HepG2 (cell line): ENCODE measurements around the gene TST. TPM values are rescaled to one million over a fixed set of nuclear protein-coding genes. Genes with fewer than 3 reads are reported as not detected.
A peak's percentile ranks its signal among the peaks of the same experiment; 100 is the strongest.

Source experiments
- AHR ChIP-seq: IDR thresholded peaks from 2 replicates; pipeline ENCODE4 v1.6.1; 2018; ENCODE audit warnings: missing genetic modification reagents, missing compliant biosample characterization
- CEBPB ChIP-seq: IDR thresholded peaks from 2 replicates; pipeline ENCODE4 v1.6.1; 2011; ENCODE audit warnings: low read depth, low read length, improper control_type of control experiment, borderline replicate concordance
- FOXP1 ChIP-seq, 2 experiments: fragments of 450-650 bp in 1 of 2; IDR thresholded peaks; 2 replicates each; pipeline ENCODE4 v1.6.1; 2017 to 2018; ENCODE audit warnings: antibody characterized with exemption in 1 of 2
- HNRNPUL1 ChIP-seq: fragments of 200-400 bp; formaldehyde crosslinking; IDR thresholded peaks from 2 replicates; pipeline ENCODE4 v1.6.1; 2017; ENCODE audit warnings: low read depth, mild to moderate bottlenecking, low read length, moderate library complexity
- LBX2 ChIP-seq: sonication (generic); formaldehyde crosslinking; IDR thresholded peaks from 2 replicates; pipeline ENCODE4 v1.5.0; 2020; ENCODE audit warnings: missing genetic modification reagents, mild to moderate bottlenecking, borderline replicate concordance
- MYC ChIP-seq: sonication (generic); formaldehyde crosslinking; IDR thresholded peaks from 2 replicates; pipeline ENCODE4 v1.9.0; 2021; ENCODE audit warnings: missing genetic modification reagents, borderline replicate concordance
- POGK ChIP-seq: sonication (generic); formaldehyde crosslinking; conservative IDR thresholded peaks from 2 replicates; pipeline ENCODE4 v1.8.0; 2022; ENCODE audit warnings: mild to moderate bottlenecking, moderate library complexity, missing genetic modification reagents
- PRDM10 ChIP-seq: sonication (generic); formaldehyde crosslinking; IDR thresholded peaks from 2 replicates; pipeline ENCODE4 v1.4.0; 2020; ENCODE audit warnings: low read depth, missing genetic modification reagents
- SALL2 ChIP-seq: sonication (generic); formaldehyde crosslinking; IDR thresholded peaks from 2 replicates; pipeline ENCODE4 v1.8.1; 2023; ENCODE audit warnings: mild to moderate bottlenecking, missing genetic modification reagents, inconsistent platforms
- SUZ12 ChIP-seq: fragments of 150-350 bp; IDR thresholded peaks from 2 replicates; pipeline ENCODE4 v1.6.1; 2014; ENCODE audit warnings: low read depth, low read length
- TAF15 ChIP-seq: fragments of 200-400 bp; formaldehyde crosslinking; IDR thresholded peaks from one replicate; pipeline ENCODE4 v1.6.1; 2018; ENCODE audit warnings: mild to moderate bottlenecking, low read depth, low read length; ENCODE audit not compliant: poor library complexity, severe bottlenecking
- ZBTB26 ChIP-seq: IDR thresholded peaks from 2 replicates; pipeline ENCODE4 v1.6.1; 2016; ENCODE audit warnings: missing compliant biosample characterization, missing genetic modification reagents, borderline replicate concordance
- ZMAT5 ChIP-seq: sonication (generic); formaldehyde crosslinking; IDR thresholded peaks from 2 replicates; pipeline ENCODE4 v1.5.0; 2020; ENCODE audit warnings: mild to moderate bottlenecking, low read depth, missing genetic modification reagents, borderline replicate concordance
- ZNF460 ChIP-seq: sonication (generic); formaldehyde crosslinking; IDR thresholded peaks from 2 replicates; pipeline ENCODE4 v1.5.1; 2020; ENCODE audit warnings: missing genetic modification reagents, mild to moderate bottlenecking, borderline replicate concordance
- ZNF615 ChIP-seq: sonication (generic); formaldehyde crosslinking; IDR thresholded peaks from 2 replicates; pipeline ENCODE4 v1.5.0; 2020; ENCODE audit warnings: mild to moderate bottlenecking, missing genetic modification reagents, borderline replicate concordance
- ZNF746 ChIP-seq: sonication (generic); formaldehyde crosslinking; IDR thresholded peaks from 2 replicates; pipeline ENCODE4 v1.8.0; 2022; ENCODE audit warnings: mild to moderate bottlenecking, missing genetic modification reagents
- ZNF788 ChIP-seq: sonication (generic); formaldehyde crosslinking; IDR thresholded peaks from 2 replicates; pipeline ENCODE4 v1.5.0; 2020; ENCODE audit warnings: mild to moderate bottlenecking, missing genetic modification reagents, borderline replicate concordance
- ZSCAN29 ChIP-seq: sonication (generic); formaldehyde crosslinking; conservative IDR thresholded peaks from 2 replicates; pipeline ENCODE4 v1.4.0; 2020; ENCODE audit warnings: mild to moderate bottlenecking, missing genetic modification reagents
- polyA plus RNA-seq, 8 experiments: library from polyadenylated mRNA; depleted of rRNA in 3 of 8; stranded (reverse) in 7 of 8; unstranded in 1 of 8; fragments of >200 nt; fragmentation: Illumina TruSeq in 4 of 8; extraction: Trizol in 4 of 8; gene quantifications; 2 replicates each; pipeline versions ENCODE4 v1.2.1 to v1.2.3, GENCODE V29; 2011 to 2016; ENCODE audit warnings: low read depth in 4 of 8, missing spikeins in 1 of 8, mixed read lengths in 1 of 8; ENCODE audit not compliant: insufficient read depth in 1 of 8
- total RNA-seq, 5 experiments: library from RNA; depleted of rRNA; stranded (reverse); fragments of >200 nt; fragmentation: Illumina TruSeq; extraction: Trizol; gene quantifications; 2 replicates each; pipeline ENCODE4 v1.2.3, GENCODE V29; 2016; ENCODE audit warnings: low read depth in 1 of 5

TST gene
- total and polyA plus RNA-seq, 2 of the 13 experiments (the other 11 are each of a cell fraction or from before 2014, with no cell fraction given) = 44.6 to 63.6 TPM

DNA sequence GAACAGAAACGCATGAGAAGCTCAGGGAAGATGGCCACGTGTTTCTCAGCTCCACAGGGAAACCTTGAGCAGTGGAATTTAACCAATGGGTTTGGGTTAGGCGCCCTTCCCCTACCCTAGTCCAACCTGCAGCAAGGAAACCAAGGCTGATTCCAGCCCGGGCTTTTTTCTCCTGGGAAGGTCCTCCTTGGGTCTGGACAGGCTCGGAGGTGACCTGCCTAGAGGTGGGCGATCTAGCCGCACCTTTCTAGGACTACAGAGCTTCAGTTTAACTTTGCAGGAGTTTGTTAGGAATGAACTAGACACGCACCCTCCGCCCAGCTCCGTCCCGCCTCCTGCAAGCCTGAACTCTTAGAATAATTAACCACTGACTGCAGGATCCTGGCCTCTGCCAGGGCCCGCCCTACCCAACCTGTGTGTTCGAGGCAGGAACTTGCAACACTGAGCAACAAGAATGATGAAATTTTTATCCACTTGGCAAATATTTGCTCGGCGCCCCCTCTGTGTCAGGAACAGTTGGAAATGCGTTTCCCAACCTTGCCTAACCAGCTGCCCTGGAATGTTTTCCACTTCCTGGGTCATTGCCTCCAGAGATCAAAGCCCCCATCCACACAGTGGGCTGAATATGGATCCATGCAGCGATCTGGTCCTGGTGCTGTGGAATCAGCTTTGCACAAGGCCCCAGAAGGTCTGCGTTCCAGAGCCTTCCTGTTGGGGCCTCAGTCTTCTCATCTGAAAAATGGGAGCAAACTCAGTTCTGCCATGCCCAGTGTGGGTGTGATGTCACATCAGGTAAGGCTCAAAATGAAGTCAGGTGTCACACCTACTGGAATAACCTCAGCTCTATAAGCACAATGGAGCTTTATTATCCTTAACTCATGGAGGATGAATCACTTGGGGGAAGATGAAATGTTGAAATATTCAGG lies 13.6 kb upstream of the TST start (continued):
- TF ChIP-seq ZNF746 (peak; percentile 98), CEBPB (peak; percentile 100), PRDM10 (peak; percentile 95), FOXP1 (IDR thresholded peaks at IDR 0.05) (peak; percentile 81), FOXP1 (CRISPR knock-in tag; IDR thresholded peaks at IDR 0.05) (peak; percentile 95), TAF15 (no peak), POGK (CRISPR knock-in tag) (peak; percentile 86), HNRNPUL1 (no peak), ZNF788 (CRISPR knock-in tag) (peak; percentile 94; the same call in 1 of the 2 replicates), MYC (CRISPR knock-in tag) (peak; percentile 53; the same call in 1 of the 2 replicates), ZBTB26 (CRISPR knock-in tag) (peak; percentile 99), ZMAT5 (CRISPR knock-in tag) (no peak), SALL2 (CRISPR knock-in tag) (peak; percentile 43; the same call in 1 of the 2 replicates), ZSCAN29 (CRISPR knock-in tag) (no peak; the same call in 1 of the 2 replicates), SUZ12 (no peak), ZNF460 (CRISPR knock-in tag) (peak; percentile 71; the same call in 1 of the 2 replicates), LBX2 (CRISPR knock-in tag) (no peak), ZNF615 (CRISPR knock-in tag) (no peak), AHR (peak; percentile 87)
